ENCODE results near the gene G6PC3. TPM values are rescaled to one million over a fixed set of nuclear protein-coding genes. Genes with fewer than 3 reads are reported as not detected.
A peak's percentile ranks its signal among the peaks of the same experiment; 100 is the strongest.
"Not testable (repeated sequence)": the region's sequence is repeated elsewhere in the genome, so short reads cannot be mapped to it uniquely, and the experiment has no call there.

Gene G6PC3
- total RNA-seq, 3 donors from 2014 or later (not counting 1 experiment from before 2014, with no cell fraction given): 18.2 to 21.7 (median 20.6) TPM

- WGBS (ENCODE audit: insufficient coverage): 78% methylated on average over 5 of the region's 5 CpGs
- Histone ChIP-seq H3K9me3 (ENCODE audit: control insufficient read depth, insufficient read depth, low read length) (no peaks in the 10 kb centered on the region), H3K36me3 (ENCODE audit: control insufficient read depth, insufficient read depth, low read length) (peaks cover 8% of the 10 kb centered on the region), H3K27ac (ENCODE audit: low read length) (no peak overlapping the region), H3K27me3 (ENCODE audit: control insufficient read depth, insufficient read depth, low read length) (no peaks in the 10 kb centered on the region), H3K4me1 (ENCODE audit: control insufficient read depth, insufficient read depth, low read length) (peaks cover 19% of the 10 kb centered on the region), H3K4me3 (ENCODE audit: low read length) (no peak overlapping the region)
- peaks cover 20 to 35% of the 10 kb centered on the region in 2 donors for H3K4me1 Mint-ChIP-seq
- H3K9me3 Mint-ChIP-seq: no peaks in the 10 kb centered on the region
- H3K36me3 Mint-ChIP-seq: no peaks in the 10 kb centered on the region
- no peaks in the 10 kb centered on the region for H3K27me3 Mint-ChIP-seq (ENCODE audit: low read depth in 2 of 2)
- no peak overlapping the region for H3K4me3 Mint-ChIP-seq
- ATAC-seq (no peak), DNase-seq (no peak)
- intact Hi-C loops (cut with micrococcal nuclease): no loop called here
- no peak overlapping the region for H3K27ac Mint-ChIP-seq
- no peak for TF ChIP-seq CTCF (IDR thresholded peaks at IDR 0.05)
Measured at GRCh38 chr17:44119062-44119461, 48.5 kb downstream of the G6PC3 start.

GRCh38 chr17:44119798-44120197 lies 49.3 kb downstream of the G6PC3 start:
- DNase-seq (no peak), ATAC-seq (no peak)
- intact Hi-C loops (cut with micrococcal nuclease): loop anchor here (5.0 kb wide), 3 partner anchors 47 to 208 kb away; partner anchors contain the start of genes G6PC3 and TMUB2
- 90% methylated on average over 2 of the region's 2 CpGs for WGBS (ENCODE audit: insufficient coverage)
- no peaks in the 10 kb centered on the region for H3K36me3 Mint-ChIP-seq
- Histone ChIP-seq H3K36me3 (ENCODE audit: control insufficient read depth, insufficient read depth, low read length) (peaks cover 8% of the 10 kb centered on the region), H3K27me3 (ENCODE audit: control insufficient read depth, insufficient read depth, low read length) (no peaks in the 10 kb centered on the region), H3K4me1 (ENCODE audit: control insufficient read depth, insufficient read depth, low read length) (peaks cover 25% of the 10 kb centered on the region), H3K27ac (ENCODE audit: low read length) (no peak overlapping the region), H3K4me3 (ENCODE audit: low read length) (no peak overlapping the region), H3K9me3 (ENCODE audit: control insufficient read depth, insufficient read depth, low read length) (no peaks in the 10 kb centered on the region)
- TF ChIP-seq CTCF (IDR thresholded peaks at IDR 0.05): no peak
- peaks cover 24 to 38% of the 10 kb centered on the region in 2 donors for H3K4me1 Mint-ChIP-seq
- no peaks in the 10 kb centered on the region for H3K9me3 Mint-ChIP-seq
- H3K27me3 Mint-ChIP-seq (ENCODE audit: low read depth in 2 of 2): no peaks in the 10 kb centered on the region
- no peak overlapping the region for H3K4me3 Mint-ChIP-seq
- no peak overlapping the region for H3K27ac Mint-ChIP-seq

GRCh38 chr17:44120281-44120680 lies 49.7 kb downstream of the G6PC3 start:
- not testable (repeated sequence) for H3K9me3 Mint-ChIP-seq; H3K36me3 Mint-ChIP-seq; H3K9me3 ChIP-seq (ENCODE audit: control insufficient read depth, insufficient read depth, low read length); H3K27me3 Mint-ChIP-seq (ENCODE audit: low read depth in 2 of 2); H3K27ac ChIP-seq (ENCODE audit: low read length); DNase-seq; H3K4me3 ChIP-seq (ENCODE audit: low read length); H3K36me3 ChIP-seq (ENCODE audit: control insufficient read depth, insufficient read depth, low read length); H3K27ac Mint-ChIP-seq; ATAC-seq; H3K27me3 ChIP-seq (ENCODE audit: control insufficient read depth, insufficient read depth, low read length)
- WGBS (ENCODE audit: insufficient coverage): 96% methylated on average over 11 of the region's 11 CpGs
- intact Hi-C loops (cut with micrococcal nuclease): loop anchor here (5.0 kb wide), 3 partner anchors 48 to 207 kb away; partner anchors contain the start of genes G6PC3 and TMUB2
- Mint-ChIP-seq H3K4me3 (peak overlapping the region; percentile 28), H3K4me1 (peaks cover 24 to 38% of the 10 kb centered on the region in 2 donors)
- peaks cover 25% of the 10 kb centered on the region for H3K4me1 ChIP-seq (ENCODE audit: control insufficient read depth, insufficient read depth, low read length)

- peaks cover 24 to 38% of the 10 kb centered on the region in 2 donors for H3K4me1 Mint-ChIP-seq
Measured at GRCh38 chr17:44120851-44121605, 50.5 kb downstream of the G6PC3 start.

More at GRCh38 chr17:44120851-44121605, 50.5 kb downstream of the G6PC3 start:
- peak overlapping the region; percentile 86 to 97 for H3K27ac Mint-ChIP-seq
- no peak overlapping the region for H3K4me3 Mint-ChIP-seq
- no peak for DNase-seq
- no peaks in the 10 kb centered on the region for H3K27me3 Mint-ChIP-seq (ENCODE audit: low read depth in 2 of 2)
- H3K27ac ChIP-seq (ENCODE audit: low read length): no peak overlapping the region
- no peak for ATAC-seq
- WGBS (ENCODE audit: insufficient coverage): 87% methylated on average over 5 of the region's 9 CpGs
- no peak for TF ChIP-seq CTCF (IDR thresholded peaks at IDR 0.05)
- H3K36me3 ChIP-seq (ENCODE audit: control insufficient read depth, insufficient read depth, low read length): peaks cover 3% of the 10 kb centered on the region
- no peaks in the 10 kb centered on the region for H3K9me3 Mint-ChIP-seq
- peaks cover 25% of the 10 kb centered on the region for H3K4me1 ChIP-seq (ENCODE audit: control insufficient read depth, insufficient read depth, low read length)
- no peak overlapping the region for H3K4me3 ChIP-seq (ENCODE audit: low read length)
- no peaks in the 10 kb centered on the region for H3K27me3 ChIP-seq (ENCODE audit: control insufficient read depth, insufficient read depth, low read length)
- no peaks in the 10 kb centered on the region for H3K36me3 Mint-ChIP-seq
- no peaks in the 10 kb centered on the region for H3K9me3 ChIP-seq (ENCODE audit: control insufficient read depth, insufficient read depth, low read length)
- intact Hi-C loops (cut with micrococcal nuclease): loop anchor here (5.0 kb wide), 3 partner anchors 49 to 206 kb away; partner anchors contain the start of genes G6PC3 and TMUB2
